HepG2 (cell line): ENCODE data around the gene TRANK1. TPM values are rescaled to one million over a fixed set of nuclear protein-coding genes. Genes with fewer than 3 reads are reported as not detected.

Experiments used
- FOXK2 ChIP-seq: fragments of 450-650 bp; IDR thresholded peaks from 2 replicates; pipeline ENCODE4 v1.6.1; 2016
- GLI4 ChIP-seq: sonication (generic); formaldehyde crosslinking; IDR thresholded peaks from 2 replicates; pipeline ENCODE4 v1.5.1; 2020; ENCODE audit warnings: missing genetic modification reagents, mild to moderate bottlenecking, moderate library complexity, borderline replicate concordance
- GPN1 ChIP-seq: sonication (generic); formaldehyde crosslinking; IDR thresholded peaks from 2 replicates; pipeline ENCODE4 v1.5.1; 2020; ENCODE audit warnings: missing genetic modification reagents, borderline replicate concordance
- GZF1 ChIP-seq: sonication (generic); formaldehyde crosslinking; IDR thresholded peaks from 2 replicates; pipeline ENCODE4 v1.5.1; 2020; ENCODE audit warnings: mild to moderate bottlenecking, missing genetic modification reagents
- KAT8 ChIP-seq: IDR thresholded peaks from 2 replicates; pipeline ENCODE4 v1.6.1; 2016; ENCODE audit warnings: missing genetic modification reagents, missing compliant biosample characterization
- MAFK ChIP-seq, 2 experiments: IDR thresholded peaks in 1 of 2; conservative IDR thresholded peaks in 1 of 2; 2 replicates each; pipeline ENCODE4 v1.6.1; 2011; ENCODE audit warnings: improper control_type of control experiment in 2 of 2, low read length in 2 of 2
- MEIS2 ChIP-seq: sonication (generic); formaldehyde crosslinking; IDR thresholded peaks from 2 replicates; pipeline ENCODE4 v1.9.0; 2021; ENCODE audit warnings: mild to moderate bottlenecking, missing genetic modification reagents
- NFE2L1 ChIP-seq: sonication (generic); formaldehyde crosslinking; IDR thresholded peaks from 2 replicates; pipeline ENCODE4 v1.4.0; 2020; ENCODE audit warnings: missing genetic modification reagents, mild to moderate bottlenecking, borderline replicate concordance
- NFKBIZ ChIP-seq: IDR thresholded peaks from 2 replicates; pipeline ENCODE4 v1.6.1; 2018; ENCODE audit warnings: missing genetic modification reagents, missing compliant biosample characterization
- NPAS2 ChIP-seq: sonication (generic); formaldehyde crosslinking; IDR thresholded peaks from 2 replicates; pipeline ENCODE4 v1.8.0; 2022; ENCODE audit warnings: mild to moderate bottlenecking, missing genetic modification reagents, borderline replicate concordance
- RBM22 ChIP-seq: fragments of 200-400 bp; formaldehyde crosslinking; optimal IDR thresholded peaks from 2 replicates; pipeline ENCODE3; 2017; ENCODE audit warnings: mild to moderate bottlenecking, low read length, moderate library complexity
- XRCC5 ChIP-seq: fragments of 200-400 bp; formaldehyde crosslinking; optimal IDR thresholded peaks from 2 replicates; pipeline ENCODE3; 2017; ENCODE audit warnings: mild to moderate bottlenecking, low read length
- ZFP82 ChIP-seq: sonication (generic); formaldehyde crosslinking; IDR thresholded peaks from 2 replicates; pipeline ENCODE4 v1.5.1; 2020; ENCODE audit warnings: mild to moderate bottlenecking, missing genetic modification reagents, borderline replicate concordance
- ZNF121 ChIP-seq: sonication (generic); formaldehyde crosslinking; IDR thresholded peaks from 2 replicates; pipeline ENCODE4 v1.5.0; 2020; ENCODE audit warnings: mild to moderate bottlenecking, missing genetic modification reagents
- ZNF839 ChIP-seq: sonication (generic); formaldehyde crosslinking; IDR thresholded peaks from 2 replicates; pipeline ENCODE4 v1.4.0; 2020; ENCODE audit warnings: missing genetic modification reagents, mild to moderate bottlenecking, borderline replicate concordance
- ZSCAN20 ChIP-seq: sonication (generic); formaldehyde crosslinking; IDR thresholded peaks from 2 replicates; pipeline ENCODE4 v1.4.0; 2020; ENCODE audit warnings: missing genetic modification reagents, mild to moderate bottlenecking, borderline replicate concordance
- ZSCAN22 ChIP-seq: sonication (generic); formaldehyde crosslinking; IDR thresholded peaks from 2 replicates; pipeline ENCODE4 v1.4.0; 2020; ENCODE audit warnings: mild to moderate bottlenecking, missing genetic modification reagents
- polyA plus RNA-seq, 8 experiments: library from polyadenylated mRNA; depleted of rRNA in 3 of 8; stranded (reverse) in 7 of 8; unstranded in 1 of 8; fragments of >200 nt; fragmentation: Illumina TruSeq in 4 of 8; extraction: Trizol in 4 of 8; gene quantifications; 2 replicates each; pipeline versions ENCODE4 v1.2.1 to v1.2.3, GENCODE V29; 2011 to 2016; ENCODE audit warnings: low read depth in 4 of 8, missing spikeins in 1 of 8, mixed read lengths in 1 of 8; ENCODE audit not compliant: insufficient read depth in 1 of 8
- total RNA-seq, 5 experiments: library from RNA; depleted of rRNA; stranded (reverse); fragments of >200 nt; fragmentation: Illumina TruSeq; extraction: Trizol; gene quantifications; 2 replicates each; pipeline ENCODE4 v1.2.3, GENCODE V29; 2016; ENCODE audit warnings: low read depth in 1 of 5
- TF ChIP-seq, protein P1 (sequence below): sonication (generic); formaldehyde crosslinking; IDR thresholded peaks from 2 replicates; pipeline ENCODE4 v1.4.0; 2020; ENCODE audit warnings: missing genetic modification reagents
- TF ChIP-seq, protein P2 (sequence below): sonication (generic); formaldehyde crosslinking; IDR thresholded peaks from 2 replicates; pipeline ENCODE4 v1.5.0; 2020; ENCODE audit warnings: mild to moderate bottlenecking, missing genetic modification reagents, borderline replicate concordance
- TF ChIP-seq, protein P3 (sequence below): sonication (generic); formaldehyde crosslinking; IDR thresholded peaks from 2 replicates; pipeline ENCODE4 v1.9.0; 2021; ENCODE audit warnings: missing genetic modification reagents, mild to moderate bottlenecking, borderline replicate concordance
- TF ChIP-seq, protein P4 (sequence below): sonication (generic); formaldehyde crosslinking; IDR thresholded peaks from 2 replicates; pipeline ENCODE4 v1.4.0; 2020; ENCODE audit warnings: mild to moderate bottlenecking, missing genetic modification reagents, borderline replicate concordance

TRANK1 gene
- total and polyA plus RNA-seq, 2 of the 13 experiments (the other 11 are each of a cell fraction or from before 2014, with no cell fraction given), result 0.13 to 0.32 TPM

DNA sequence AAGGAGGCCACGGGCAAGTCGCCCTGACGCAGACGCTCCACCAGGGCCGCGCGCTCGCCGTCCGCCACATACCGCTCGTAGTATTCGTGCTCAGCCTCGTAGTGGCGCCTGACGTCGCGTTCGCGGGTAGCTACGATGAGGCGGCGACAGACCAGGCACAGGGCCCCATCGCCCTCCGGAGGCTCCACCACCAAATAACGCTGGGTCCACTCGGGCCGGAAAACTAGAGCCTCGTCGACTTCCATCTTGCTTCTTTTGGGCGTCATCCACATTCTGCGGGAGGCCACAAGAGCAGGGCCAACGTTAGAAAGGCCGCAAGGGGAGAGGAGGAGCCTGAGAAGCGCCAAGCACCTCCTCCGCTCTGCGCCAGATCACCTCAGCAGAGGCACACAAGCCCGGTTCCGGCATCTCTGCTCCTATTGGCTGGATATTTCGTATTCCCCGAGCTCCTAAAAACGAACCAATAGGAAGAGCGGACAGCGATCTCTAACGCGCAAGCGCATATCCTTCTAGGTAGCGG, 48.0 kb upstream of the TRANK1 start, which contains the start of gene EPM2AIP1 (continued):
- TF ChIP-seq, protein P1, sequence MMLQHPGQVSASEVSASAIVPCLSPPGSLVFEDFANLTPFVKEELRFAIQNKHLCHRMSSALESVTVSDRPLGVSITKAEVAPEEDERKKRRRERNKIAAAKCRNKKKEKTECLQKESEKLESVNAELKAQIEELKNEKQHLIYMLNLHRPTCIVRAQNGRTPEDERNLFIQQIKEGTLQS (CRISPR knock-in tag), result peak; percentile 50; the same call in 1 of the 2 replicates
- TF ChIP-seq KAT8 (CRISPR knock-in tag), result peak; percentile 63
- TF ChIP-seq GZF1, result no peak
- no peak for TF ChIP-seq MEIS2
- TF ChIP-seq XRCC5, result peak; percentile 70
- TF ChIP-seq GPN1 (CRISPR knock-in tag), result no peak
- TF ChIP-seq, protein P2, sequence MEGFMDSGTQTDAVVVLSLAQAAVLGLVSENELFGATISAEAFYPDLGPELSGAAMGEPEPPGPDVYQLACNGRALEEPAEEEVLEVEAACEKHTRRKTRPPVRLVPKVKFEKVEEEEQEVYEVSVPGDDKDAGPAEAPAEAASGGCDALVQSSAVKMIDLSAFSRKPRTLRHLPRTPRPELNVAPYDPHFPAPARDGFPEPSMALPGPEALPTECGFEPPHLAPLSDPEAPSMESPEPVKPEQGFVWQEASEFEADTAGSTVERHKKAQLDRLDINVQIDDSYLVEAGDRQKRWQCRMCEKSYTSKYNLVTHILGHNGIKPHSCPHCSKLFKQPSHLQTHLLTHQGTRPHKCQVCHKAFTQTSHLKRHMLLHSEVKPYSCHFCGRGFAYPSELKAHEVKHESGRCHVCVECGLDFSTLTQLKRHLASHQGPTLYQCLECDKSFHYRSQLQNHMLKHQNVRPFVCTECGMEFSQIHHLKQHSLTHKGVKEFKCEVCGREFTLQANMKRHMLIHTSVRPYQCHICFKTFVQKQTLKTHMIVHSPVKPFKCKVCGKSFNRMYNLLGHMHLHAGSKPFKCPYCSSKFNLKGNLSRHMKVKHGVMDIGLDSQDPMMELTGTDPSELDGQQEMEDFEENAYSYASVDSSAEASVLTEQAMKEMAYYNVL (CRISPR knock-in tag), result 0 out of 2 replicates have a peak, but pooled peaks have one; percentile 77
- no peak for TF ChIP-seq MAFK (conservative IDR thresholded peaks at IDR 0.05 in 1 of 2, IDR thresholded peaks at IDR 0.05 in 1 of 2; ENCODE audit: low read length in 2 of 2)
- TF ChIP-seq NFE2L1 (CRISPR knock-in tag), result peak; percentile 33; the same call in 1 of the 2 replicates
- no peak for TF ChIP-seq ZSCAN20 (CRISPR knock-in tag)
- TF ChIP-seq ZNF839 (CRISPR knock-in tag), result 0 out of 2 replicates have a peak, but pooled peaks have one; percentile 23
- TF ChIP-seq, protein P3, sequence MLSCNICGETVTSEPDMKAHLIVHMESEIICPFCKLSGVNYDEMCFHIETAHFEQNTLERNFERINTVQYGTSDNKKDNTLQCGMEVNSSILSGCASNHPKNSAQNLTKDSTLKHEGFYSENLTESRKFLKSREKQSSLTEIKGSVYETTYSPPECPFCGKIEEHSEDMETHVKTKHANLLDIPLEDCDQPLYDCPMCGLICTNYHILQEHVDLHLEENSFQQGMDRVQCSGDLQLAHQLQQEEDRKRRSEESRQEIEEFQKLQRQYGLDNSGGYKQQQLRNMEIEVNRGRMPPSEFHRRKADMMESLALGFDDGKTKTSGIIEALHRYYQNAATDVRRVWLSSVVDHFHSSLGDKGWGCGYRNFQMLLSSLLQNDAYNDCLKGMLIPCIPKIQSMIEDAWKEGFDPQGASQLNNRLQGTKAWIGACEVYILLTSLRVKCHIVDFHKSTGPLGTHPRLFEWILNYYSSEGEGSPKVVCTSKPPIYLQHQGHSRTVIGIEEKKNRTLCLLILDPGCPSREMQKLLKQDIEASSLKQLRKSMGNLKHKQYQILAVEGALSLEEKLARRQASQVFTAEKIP (CRISPR knock-in tag), result no peak
- 0 out of 2 replicates have a peak, but pooled peaks have one; percentile 16 for TF ChIP-seq NFKBIZ (CRISPR knock-in tag)
- no peak for TF ChIP-seq ZFP82 (CRISPR knock-in tag)
- TF ChIP-seq ZSCAN22 (CRISPR knock-in tag), result no peak
- TF ChIP-seq ZNF121 (CRISPR knock-in tag), result peak; percentile 81
- TF ChIP-seq, protein P4, sequence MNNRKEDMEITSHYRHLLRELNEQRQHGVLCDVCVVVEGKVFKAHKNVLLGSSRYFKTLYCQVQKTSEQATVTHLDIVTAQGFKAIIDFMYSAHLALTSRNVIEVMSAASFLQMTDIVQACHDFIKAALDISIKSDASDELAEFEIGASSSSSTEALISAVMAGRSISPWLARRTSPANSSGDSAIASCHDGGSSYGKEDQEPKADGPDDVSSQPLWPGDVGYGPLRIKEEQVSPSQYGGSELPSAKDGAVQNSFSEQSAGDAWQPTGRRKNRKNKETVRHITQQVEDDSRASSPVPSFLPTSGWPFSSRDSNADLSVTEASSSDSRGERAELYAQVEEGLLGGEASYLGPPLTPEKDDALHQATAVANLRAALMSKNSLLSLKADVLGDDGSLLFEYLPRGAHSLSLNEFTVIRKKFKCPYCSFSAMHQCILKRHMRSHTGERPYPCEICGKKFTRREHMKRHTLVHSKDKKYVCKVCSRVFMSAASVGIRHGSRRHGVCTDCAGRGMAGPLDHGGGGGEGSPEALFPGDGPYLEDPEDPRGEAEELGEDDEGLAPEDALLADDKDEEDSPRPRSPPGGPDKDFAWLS, result no peak
- TF ChIP-seq FOXK2, result no peak
- no peak for TF ChIP-seq RBM22
- TF ChIP-seq NPAS2 (CRISPR knock-in tag), result no peak
- TF ChIP-seq GLI4 (CRISPR knock-in tag), result peak; percentile 99
